Hepatocyte (in vitro differentiated cells): ENCODE results near the gene KRTAP2-2.

Source experiments
- EZH2 ChIP-seq: fragments of 200-600 bp; sonication (generic); IDR thresholded peaks from 2 replicates; pipeline ENCODE4 v1.6.1; 2016; ENCODE audit warnings: antibody characterized with exemption, mild to moderate bottlenecking, borderline replicate concordance
- TF ChIP-seq, protein P1 (sequence below): fragments of 200-600 bp; sonication (generic); IDR thresholded peaks from 2 replicates; pipeline ENCODE4 v1.5.1; 2016; ENCODE audit warnings: antibody characterized with exemption, mild to moderate bottlenecking; ENCODE audit not compliant: poor library complexity

DNA sequence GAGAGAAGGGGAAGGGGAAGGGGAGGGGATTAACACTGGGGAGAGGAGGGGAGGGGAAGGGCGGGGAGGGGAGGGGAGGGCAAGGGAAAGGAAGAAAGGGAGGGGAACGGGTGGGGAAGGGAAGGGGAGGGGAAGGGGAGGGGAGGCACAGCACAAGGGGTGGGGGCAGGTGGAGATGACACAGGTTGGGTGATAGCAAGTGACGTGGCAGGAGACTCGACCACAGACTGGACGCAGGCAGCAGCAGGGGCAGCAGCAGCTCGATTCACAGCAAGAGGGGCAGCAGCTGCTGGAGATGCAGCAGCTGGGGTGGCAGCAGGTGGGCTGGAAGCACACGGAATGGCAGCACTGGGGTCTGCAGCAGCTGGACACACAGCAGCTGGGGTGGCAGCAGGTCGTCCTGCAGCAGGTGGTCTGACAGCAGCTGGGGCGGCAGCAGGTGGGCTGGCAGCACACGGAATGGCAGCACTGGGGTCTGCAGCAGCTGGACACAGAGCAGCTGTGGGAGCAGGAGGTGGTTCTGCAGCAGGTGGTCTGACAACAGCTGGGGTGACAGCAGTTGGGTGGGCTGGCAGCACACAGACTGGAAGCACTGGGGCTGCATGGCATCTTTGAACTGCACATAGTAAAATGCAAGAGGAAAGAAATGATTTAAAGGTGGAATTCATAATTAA lies 46.7 kb upstream of the KRTAP2-2 start, which contains the start of gene KRTAP4-16:
- TF ChIP-seq, protein P1, sequence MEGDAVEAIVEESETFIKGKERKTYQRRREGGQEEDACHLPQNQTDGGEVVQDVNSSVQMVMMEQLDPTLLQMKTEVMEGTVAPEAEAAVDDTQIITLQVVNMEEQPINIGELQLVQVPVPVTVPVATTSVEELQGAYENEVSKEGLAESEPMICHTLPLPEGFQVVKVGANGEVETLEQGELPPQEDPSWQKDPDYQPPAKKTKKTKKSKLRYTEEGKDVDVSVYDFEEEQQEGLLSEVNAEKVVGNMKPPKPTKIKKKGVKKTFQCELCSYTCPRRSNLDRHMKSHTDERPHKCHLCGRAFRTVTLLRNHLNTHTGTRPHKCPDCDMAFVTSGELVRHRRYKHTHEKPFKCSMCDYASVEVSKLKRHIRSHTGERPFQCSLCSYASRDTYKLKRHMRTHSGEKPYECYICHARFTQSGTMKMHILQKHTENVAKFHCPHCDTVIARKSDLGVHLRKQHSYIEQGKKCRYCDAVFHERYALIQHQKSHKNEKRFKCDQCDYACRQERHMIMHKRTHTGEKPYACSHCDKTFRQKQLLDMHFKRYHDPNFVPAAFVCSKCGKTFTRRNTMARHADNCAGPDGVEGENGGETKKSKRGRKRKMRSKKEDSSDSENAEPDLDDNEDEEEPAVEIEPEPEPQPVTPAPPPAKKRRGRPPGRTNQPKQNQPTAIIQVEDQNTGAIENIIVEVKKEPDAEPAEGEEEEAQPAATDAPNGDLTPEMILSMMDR: no peak
- no peak for TF ChIP-seq EZH2
